Testis (tissue), 2 donors: ENCODE measurements around the gene COL13A1.

Source experiments
- CTCF ChIP-seq, 3 experiments: fragments of 450-650 bp in 2 of 3; fragments of 200-600 bp in 1 of 3; sonication (generic) in 1 of 3; IDR thresholded peaks; one replicate each; pipeline ENCODE4 v1.5.1; 2016 to 2019; ENCODE audit warnings: antibody characterized with exemption in 3 of 3, mild to moderate bottlenecking in 2 of 3, moderate library complexity in 1 of 3
- POLR2A ChIP-seq: fragments of 450-650 bp; IDR thresholded peaks from one replicate; pipeline ENCODE4 v1.6.1; 2017; ENCODE audit warnings: antibody characterized with exemption, mild to moderate bottlenecking, moderate library complexity

DNA sequence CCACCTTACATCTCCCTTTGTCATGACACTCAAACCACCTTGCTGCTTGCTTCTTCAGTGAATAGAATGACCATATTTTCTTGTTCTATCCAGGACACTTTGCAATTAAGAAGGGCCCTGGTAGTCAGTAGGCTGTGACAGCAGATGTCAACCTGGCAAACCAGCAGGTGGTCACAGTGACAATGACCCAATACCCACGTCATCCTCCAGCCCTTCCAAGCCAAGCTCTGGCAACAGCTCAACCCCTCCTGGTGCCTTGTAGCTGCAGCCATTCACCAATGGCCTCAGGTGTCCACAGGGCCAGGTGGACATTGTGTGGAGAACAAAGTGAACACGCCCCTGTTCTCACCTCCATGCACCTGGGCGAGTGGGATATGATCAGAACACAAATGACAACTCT, 163.4 kb downstream of the COL13A1 start:
- TF ChIP-seq POLR2A (no peak), CTCF (IDR thresholded peaks at IDR 0.05) (no peak)
